ENCODE results near the gene ANKRD2. TPM values are rescaled to one million over a fixed set of nuclear protein-coding genes. Genes with fewer than 3 reads are reported as not detected.

The ANKRD2 gene
- total RNA-seq, 1 donor from 2014 or later: 0.35 TPM

DNA sequence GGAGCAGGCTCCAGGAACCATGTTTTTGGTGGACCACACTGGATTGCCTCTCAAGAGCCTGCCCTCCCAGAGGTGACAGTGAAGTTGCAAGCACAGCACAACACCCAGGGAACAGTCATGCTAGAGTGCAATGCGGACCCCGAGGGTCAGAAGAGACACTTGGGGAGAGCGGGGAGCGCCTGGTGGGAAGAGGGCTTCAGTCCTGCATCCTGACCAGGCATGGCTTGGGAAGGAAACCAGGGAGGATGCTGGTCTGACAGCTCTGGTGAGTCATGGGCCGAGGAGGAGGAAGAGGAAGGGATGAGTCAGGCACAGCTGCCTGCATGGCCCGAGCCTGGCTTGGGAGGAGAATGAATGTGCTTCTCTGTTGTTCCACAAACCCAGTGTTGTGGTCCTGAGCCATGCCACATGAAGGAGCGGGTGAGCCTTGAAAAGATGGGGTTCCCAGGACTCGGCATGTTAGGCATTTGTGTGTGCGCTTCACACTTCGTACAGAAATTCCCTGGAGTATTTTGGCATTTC lies 29.5 kb upstream of the ANKRD2 start:
- no peaks in the 10 kb centered on the region for H3K36me3 ChIP-seq
- H3K4me1 ChIP-seq: peaks cover 49% of the 10 kb centered on the region
- H3K4me3 ChIP-seq: no peak overlapping the region
- H3K27ac ChIP-seq: peak overlapping the region; percentile 80
- ATAC-seq: peak; percentile 85 to 86
- no peaks in the 10 kb centered on the region for H3K27me3 ChIP-seq (ENCODE audit: low read depth)
- TF ChIP-seq, protein P1, sequence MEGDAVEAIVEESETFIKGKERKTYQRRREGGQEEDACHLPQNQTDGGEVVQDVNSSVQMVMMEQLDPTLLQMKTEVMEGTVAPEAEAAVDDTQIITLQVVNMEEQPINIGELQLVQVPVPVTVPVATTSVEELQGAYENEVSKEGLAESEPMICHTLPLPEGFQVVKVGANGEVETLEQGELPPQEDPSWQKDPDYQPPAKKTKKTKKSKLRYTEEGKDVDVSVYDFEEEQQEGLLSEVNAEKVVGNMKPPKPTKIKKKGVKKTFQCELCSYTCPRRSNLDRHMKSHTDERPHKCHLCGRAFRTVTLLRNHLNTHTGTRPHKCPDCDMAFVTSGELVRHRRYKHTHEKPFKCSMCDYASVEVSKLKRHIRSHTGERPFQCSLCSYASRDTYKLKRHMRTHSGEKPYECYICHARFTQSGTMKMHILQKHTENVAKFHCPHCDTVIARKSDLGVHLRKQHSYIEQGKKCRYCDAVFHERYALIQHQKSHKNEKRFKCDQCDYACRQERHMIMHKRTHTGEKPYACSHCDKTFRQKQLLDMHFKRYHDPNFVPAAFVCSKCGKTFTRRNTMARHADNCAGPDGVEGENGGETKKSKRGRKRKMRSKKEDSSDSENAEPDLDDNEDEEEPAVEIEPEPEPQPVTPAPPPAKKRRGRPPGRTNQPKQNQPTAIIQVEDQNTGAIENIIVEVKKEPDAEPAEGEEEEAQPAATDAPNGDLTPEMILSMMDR (IDR thresholded peaks at IDR 0.05): no peak
- intact Hi-C loops (cut with DNase I): no loop called here
- H3K9me3 ChIP-seq: no peaks in the 10 kb centered on the region
- peak; percentile 64 for DNase-seq

DNA sequence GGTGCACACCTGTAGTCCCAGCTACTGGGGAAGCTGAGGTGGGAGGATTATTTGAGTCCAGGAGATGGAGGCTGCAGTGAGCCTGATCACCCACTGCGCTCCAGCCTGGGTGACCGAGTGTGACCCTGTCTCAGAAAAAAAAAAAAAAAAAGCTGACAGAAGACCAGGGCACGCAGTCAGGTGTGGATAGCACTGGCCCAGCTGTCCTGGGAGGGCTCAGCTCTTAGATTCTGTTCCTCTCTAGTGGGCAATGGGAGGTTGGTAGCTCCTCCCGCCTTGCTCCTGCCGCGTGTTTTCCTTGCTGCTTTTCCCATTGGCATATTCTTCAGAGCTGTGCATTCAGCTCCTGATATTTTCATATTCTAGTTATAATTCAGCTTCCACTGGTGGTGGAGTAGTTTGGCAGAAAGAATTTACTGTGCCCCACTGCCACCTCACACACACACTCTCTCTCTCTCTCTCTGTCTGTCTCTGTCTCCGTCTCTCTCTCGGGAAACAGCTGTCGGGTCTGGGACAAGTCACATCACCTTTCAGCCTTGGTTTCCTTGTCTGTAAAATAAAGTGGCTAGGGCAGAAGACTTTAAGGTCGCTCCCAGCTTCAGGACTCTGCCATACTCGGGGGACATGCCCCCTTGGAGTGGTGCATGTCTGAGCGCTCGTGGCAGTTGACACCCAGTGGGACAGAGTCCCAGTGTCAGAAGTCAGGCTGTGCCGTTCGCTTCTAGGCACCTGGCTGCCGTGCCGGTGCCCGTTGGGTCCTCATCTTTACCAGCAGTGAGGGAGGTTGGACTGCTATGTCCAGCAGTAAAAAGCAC lies 25.9 kb upstream of the ANKRD2 start:
- Histone ChIP-seq H3K27ac (no peak overlapping the region), H3K4me1 (peaks cover 44% of the 10 kb centered on the region)
- TF ChIP-seq, protein P1 (IDR thresholded peaks at IDR 0.05): no peak

DNA sequence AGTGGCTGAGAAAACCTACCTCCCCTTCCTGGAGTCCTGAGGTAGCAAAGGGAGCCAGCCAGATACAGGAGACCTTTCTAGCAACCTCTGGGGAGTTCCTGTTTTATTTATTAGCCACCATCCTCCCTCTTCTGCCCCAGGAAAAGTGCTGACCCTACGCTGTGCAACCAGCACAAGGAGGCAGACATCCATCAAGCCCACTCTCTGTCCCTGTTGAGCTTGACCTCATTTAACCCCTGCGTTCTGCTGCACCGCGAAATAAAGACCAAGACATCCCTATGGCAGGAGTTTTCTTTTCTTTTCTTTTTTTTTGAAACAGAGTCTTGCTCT lies 25.3 kb upstream of the ANKRD2 start:
- Histone ChIP-seq H3K36me3 (no peaks in the 10 kb centered on the region), H3K9me3 (no peaks in the 10 kb centered on the region), H3K27me3 (ENCODE audit: low read depth) (no peaks in the 10 kb centered on the region), H3K4me1 (peaks cover 39% of the 10 kb centered on the region), H3K4me3 (no peak overlapping the region), H3K27ac (no peak overlapping the region)
- ATAC-seq (no peak), DNase-seq (no peak)
- intact Hi-C loops (cut with DNase I): no loop called here
- TF ChIP-seq, protein P1 (IDR thresholded peaks at IDR 0.05): no peak

More for the DNA sequence above, 25.9 kb upstream of the ANKRD2 start:
- no peaks in the 10 kb centered on the region for H3K27me3 ChIP-seq (ENCODE audit: low read depth)
- H3K4me3 ChIP-seq: no peak overlapping the region
- intact Hi-C loops (cut with DNase I): no loop called here
- H3K9me3 ChIP-seq: no peaks in the 10 kb centered on the region
- H3K36me3 ChIP-seq: no peaks in the 10 kb centered on the region
- DNase-seq: no peak
- no peak for ATAC-seq

DNA sequence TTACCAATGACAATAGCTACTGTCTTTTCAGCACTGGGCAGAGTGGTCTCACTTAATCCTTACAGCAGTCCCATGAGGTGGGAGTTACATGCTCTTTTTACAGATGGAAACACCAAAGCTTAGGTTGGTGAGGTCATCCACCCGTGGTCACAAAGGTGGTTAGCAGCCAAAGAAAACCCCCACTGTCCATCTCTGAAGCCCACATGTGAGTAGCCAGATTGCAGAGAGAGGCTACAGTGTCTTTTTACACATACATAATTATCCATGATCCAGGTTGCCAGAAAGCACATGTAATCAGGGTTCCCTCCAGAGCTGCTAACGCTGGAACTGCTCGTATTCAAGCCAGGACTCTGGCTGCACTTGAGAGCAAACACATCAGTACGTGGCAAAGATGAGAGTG lies 24.6 kb upstream of the ANKRD2 start:
- intact Hi-C loops (cut with DNase I): no loop called here
- H3K4me1 ChIP-seq: peaks cover 32% of the 10 kb centered on the region
- no peaks in the 10 kb centered on the region for H3K36me3 ChIP-seq
- H3K27me3 ChIP-seq (ENCODE audit: low read depth): no peaks in the 10 kb centered on the region
- no peak for DNase-seq
- no peak for ATAC-seq
- TF ChIP-seq, protein P1 (IDR thresholded peaks at IDR 0.05): no peak
- no peak overlapping the region for H3K27ac ChIP-seq
- no peak overlapping the region for H3K4me3 ChIP-seq
- H3K9me3 ChIP-seq: no peaks in the 10 kb centered on the region

DNA sequence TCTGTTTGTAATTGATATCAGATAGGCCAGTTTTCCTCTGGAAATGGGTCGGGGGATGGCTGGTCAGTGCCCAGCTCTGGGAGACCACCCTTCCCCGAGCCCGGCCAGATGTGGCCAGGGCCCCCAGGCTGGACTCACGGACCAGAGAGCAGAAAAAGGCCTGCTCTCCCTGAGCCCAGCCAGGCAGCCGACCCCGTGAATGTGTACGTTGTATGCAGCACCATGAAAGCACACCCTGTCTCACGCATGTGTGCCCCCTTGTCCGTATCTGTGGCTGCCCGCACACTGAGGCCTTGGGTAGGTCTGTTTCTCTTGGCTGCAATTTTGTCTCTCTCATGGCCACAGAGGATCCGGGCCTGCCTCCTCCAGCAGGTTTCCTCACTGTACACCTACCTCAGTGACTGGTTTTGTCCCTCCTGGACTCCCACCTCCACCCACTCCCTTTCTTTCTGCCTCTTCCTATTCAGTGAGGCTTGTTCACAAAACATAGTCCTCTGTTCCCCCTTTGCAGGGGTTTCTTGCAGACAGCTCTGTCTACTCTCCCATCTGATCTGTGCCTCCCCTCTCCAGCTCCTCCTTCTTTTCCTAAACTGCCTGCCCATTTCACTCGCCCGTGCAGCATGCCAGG lies 23.6 kb upstream of the ANKRD2 start:
- H3K27ac ChIP-seq: no peak overlapping the region
- no peaks in the 10 kb centered on the region for H3K9me3 ChIP-seq
- DNase-seq (no peak), ATAC-seq (no peak)
- no peaks in the 10 kb centered on the region for H3K27me3 ChIP-seq (ENCODE audit: low read depth)
- TF ChIP-seq, protein P1 (IDR thresholded peaks at IDR 0.05): no peak
- no peak overlapping the region for H3K4me3 ChIP-seq
- intact Hi-C loops (cut with DNase I): no loop called here
- H3K36me3 ChIP-seq: no peaks in the 10 kb centered on the region
- H3K4me1 ChIP-seq: peaks cover 31% of the 10 kb centered on the region
